Ectodermal cell (in vitro differentiated cells): ENCODE measurements around the gene PCBP3.

ENCODE experiments used
- H3K27ac ChIP-seq: 2 replicates; pipeline ENCODE4 v1.7.0; 2013; ENCODE audit warnings: mild to moderate bottlenecking, low read depth, low read length; ENCODE audit not compliant: insufficient read depth, poor library complexity, severe bottlenecking
- H3K27me3 ChIP-seq: 2 replicates; pipeline ENCODE4 v1.7.0; 2013; ENCODE audit warnings: mild to moderate bottlenecking, low read length; ENCODE audit not compliant: insufficient read depth, control insufficient read depth, poor library complexity, severe bottlenecking
- H3K36me3 ChIP-seq: one replicate; pipeline ENCODE4 v1.7.0; 2013; ENCODE audit warnings: low read length; ENCODE audit not compliant: control insufficient read depth, insufficient read depth
- H3K4me1 ChIP-seq: one replicate; pipeline ENCODE4 v1.7.0; 2013; ENCODE audit warnings: low read length; ENCODE audit not compliant: control insufficient read depth, insufficient read depth
- H3K4me3 ChIP-seq: 2 replicates; pipeline ENCODE4 v1.7.0; 2013; ENCODE audit warnings: low read depth, low read length, control low read depth; ENCODE audit not compliant: insufficient read depth
- H3K9me3 ChIP-seq: 2 replicates; pipeline ENCODE4 v1.7.0; 2013; ENCODE audit warnings: mild to moderate bottlenecking, low read length, moderate library complexity; ENCODE audit not compliant: control insufficient read depth
- WGBS, 2 experiments: methylation state at CpG; one replicate each; pipeline ENCODE4 v1.1.7; 2013; ENCODE audit warnings: missing lambda C conversion rate in 2 of 2; 5-methylcytosine and 5-hydroxymethylcytosine counted together

PCBP3 gene

GRCh38 chr21:45825219-45825618 lies 181.7 kb downstream of the PCBP3 start:
- no peak overlapping the region for H3K27ac ChIP-seq
- no peaks in the 10 kb centered on the region for H3K36me3 ChIP-seq
- no peak overlapping the region for H3K4me3 ChIP-seq
- H3K4me1 ChIP-seq, result peaks cover 2% of the 10 kb centered on the region
- no peaks in the 10 kb centered on the region for H3K27me3 ChIP-seq
- 86 to 87% methylated on average over 12 to 13 of the region's 13 CpGs for WGBS, 2 experiments
- H3K9me3 ChIP-seq, result no peaks in the 10 kb centered on the region

GRCh38 chr21:45826676-45827301 lies 183.3 kb downstream of the PCBP3 start:
- no peaks in the 10 kb centered on the region for H3K9me3 ChIP-seq

GRCh38 chr21:45827302-45827692 lies 183.8 kb downstream of the PCBP3 start:
- H3K36me3 ChIP-seq, result no peaks in the 10 kb centered on the region
- no peaks in the 10 kb centered on the region for H3K4me1 ChIP-seq
- 91% methylated on average over 9 of the region's 9 CpGs for WGBS, 2 experiments
- H3K27me3 ChIP-seq, result no peaks in the 10 kb centered on the region
- no peak overlapping the region for H3K27ac ChIP-seq
- H3K4me3 ChIP-seq, result no peak overlapping the region
- H3K9me3 ChIP-seq, result no peaks in the 10 kb centered on the region

More at GRCh38 chr21:45826676-45827301, 183.3 kb downstream of the PCBP3 start:
- Histone ChIP-seq H3K4me1 (no peaks in the 10 kb centered on the region), H3K4me3 (no peak overlapping the region), H3K27ac (no peak overlapping the region), H3K27me3 (no peaks in the 10 kb centered on the region), H3K36me3 (no peaks in the 10 kb centered on the region)
- WGBS, 2 experiments, result 92 to 95% methylated on average over 16 of the region's 16 CpGs

- Histone ChIP-seq H3K4me1 (no peaks in the 10 kb centered on the region), H3K27me3 (no peaks in the 10 kb centered on the region), H3K36me3 (no peaks in the 10 kb centered on the region), H3K9me3 (no peaks in the 10 kb centered on the region), H3K4me3 (no peak overlapping the region), H3K27ac (no peak overlapping the region)
- WGBS, 2 experiments, result 94% methylated on average over 11 of the region's 11 CpGs
Observed at GRCh38 chr21:45827881-45828579, 184.5 kb downstream of the PCBP3 start.

- Histone ChIP-seq H3K4me3 (no peak overlapping the region), H3K27me3 (no peaks in the 10 kb centered on the region), H3K4me1 (no peaks in the 10 kb centered on the region), H3K36me3 (no peaks in the 10 kb centered on the region), H3K27ac (no peak overlapping the region), H3K9me3 (no peaks in the 10 kb centered on the region)
- 92 to 93% methylated on average over 26 of the region's 26 CpGs for WGBS, 2 experiments
Observed at GRCh38 chr21:45828580-45829570, 185.3 kb downstream of the PCBP3 start.

GRCh38 chr21:45829668-45830067 lies 186.1 kb downstream of the PCBP3 start:
- H3K9me3 ChIP-seq, result no peaks in the 10 kb centered on the region
- H3K27me3 ChIP-seq, result no peaks in the 10 kb centered on the region
- no peaks in the 10 kb centered on the region for H3K36me3 ChIP-seq
- H3K27ac ChIP-seq, result no peak overlapping the region
- 91 to 93% methylated on average over 7 of the region's 7 CpGs for WGBS, 2 experiments
- H3K4me1 ChIP-seq, result no peaks in the 10 kb centered on the region
- no peak overlapping the region for H3K4me3 ChIP-seq

- H3K27ac ChIP-seq, result no peak overlapping the region
- 84 to 86% methylated on average over 11 of the region's 11 CpGs for WGBS, 2 experiments
Observed at GRCh38 chr21:45830221-45830640, 186.7 kb downstream of the PCBP3 start.

GRCh38 chr21:45830720-45831366 lies 187.3 kb downstream of the PCBP3 start:
- H3K4me3 ChIP-seq, result no peak overlapping the region
- no peaks in the 10 kb centered on the region for H3K9me3 ChIP-seq
- no peaks in the 10 kb centered on the region for H3K36me3 ChIP-seq
- 92% methylated on average over 19 to 20 of the region's 21 CpGs for WGBS, 2 experiments
- H3K4me1 ChIP-seq, result no peaks in the 10 kb centered on the region
- H3K27me3 ChIP-seq, result no peaks in the 10 kb centered on the region
- H3K27ac ChIP-seq, result no peak overlapping the region

More at GRCh38 chr21:45830221-45830640, 186.7 kb downstream of the PCBP3 start:
- no peaks in the 10 kb centered on the region for H3K36me3 ChIP-seq
- H3K4me3 ChIP-seq, result no peak overlapping the region
- H3K4me1 ChIP-seq, result no peaks in the 10 kb centered on the region
- no peaks in the 10 kb centered on the region for H3K9me3 ChIP-seq
- H3K27me3 ChIP-seq, result no peaks in the 10 kb centered on the region

GRCh38 chr21:45831991-45832740 lies 188.6 kb downstream of the PCBP3 start:
- Histone ChIP-seq H3K27ac (no peak overlapping the region), H3K27me3 (no peaks in the 10 kb centered on the region), H3K9me3 (no peaks in the 10 kb centered on the region), H3K36me3 (no peaks in the 10 kb centered on the region), H3K4me3 (no peak overlapping the region), H3K4me1 (peaks cover 7% of the 10 kb centered on the region)
- WGBS, 2 experiments, result 93 to 95% methylated on average over 14 of the region's 14 CpGs
